ENCODE results near the gene GPR176.
"Not testable (repeated sequence)": the region's sequence is repeated elsewhere in the genome, so short reads cannot be mapped to it uniquely, and the experiment has no call there.

DNA sequence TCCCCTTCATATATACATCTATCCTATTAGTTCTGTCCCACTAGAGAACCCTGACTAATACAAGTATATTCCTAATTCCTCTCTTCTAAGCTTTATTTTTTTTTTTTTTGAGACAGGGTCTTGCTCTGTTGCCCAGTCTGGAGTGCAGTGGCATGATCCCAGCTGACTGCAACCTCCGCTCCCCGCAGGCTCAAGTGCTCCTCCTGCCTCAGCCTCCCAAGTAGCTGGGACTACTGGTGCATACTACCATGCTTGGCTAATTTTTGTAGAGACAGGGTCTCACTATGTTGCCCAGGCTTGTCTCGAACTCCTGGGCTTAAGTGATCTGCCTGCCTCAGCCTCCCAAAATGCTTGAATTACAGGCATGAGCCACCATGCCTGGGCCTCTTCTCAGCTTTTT, 107.4 kb downstream of the GPR176 start:
- not testable (repeated sequence) for TF ChIP-seq CTCF (IDR thresholded peaks at IDR 0.05; ENCODE audit: insufficient read depth, low read depth, low read length); EZH2 (IDR thresholded peaks at IDR 0.05; ENCODE audit: insufficient read depth, low read length)

Data from astrocyte (in vitro differentiated cells and primary cell).